ENCODE measurements around the gene HUNK.
A peak's percentile ranks its signal among the peaks of the same experiment; 100 is the strongest.
"Not testable (repeated sequence)": the region's sequence is repeated elsewhere in the genome, so short reads cannot be mapped to it uniquely, and the experiment has no call there.

Gene HUNK

DNA sequence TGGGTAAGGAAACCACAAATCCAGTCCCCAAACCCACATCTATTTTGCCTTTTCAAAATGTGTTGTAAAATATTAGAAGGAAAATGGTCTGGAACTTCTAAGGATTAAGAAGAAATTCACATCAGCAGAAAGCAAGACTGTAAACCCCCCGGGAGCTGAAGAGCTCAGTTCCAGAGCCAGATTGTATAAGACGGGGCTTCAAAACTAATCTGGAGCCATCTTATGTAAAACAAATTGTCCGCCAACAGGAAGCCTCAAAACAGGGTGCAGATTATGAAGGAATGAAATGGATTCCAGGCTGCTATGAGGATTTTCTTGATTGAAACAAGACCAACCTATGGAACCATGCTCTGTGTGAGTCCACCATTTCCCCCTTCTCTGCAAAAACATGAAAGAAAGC, 25.1 kb upstream of the HUNK start:
- Histone ChIP-seq H3K4me2 (no peak overlapping the region), H4K20me1 (no peaks in the 10 kb centered on the region), H3K27ac (no peak overlapping the region)

DNA sequence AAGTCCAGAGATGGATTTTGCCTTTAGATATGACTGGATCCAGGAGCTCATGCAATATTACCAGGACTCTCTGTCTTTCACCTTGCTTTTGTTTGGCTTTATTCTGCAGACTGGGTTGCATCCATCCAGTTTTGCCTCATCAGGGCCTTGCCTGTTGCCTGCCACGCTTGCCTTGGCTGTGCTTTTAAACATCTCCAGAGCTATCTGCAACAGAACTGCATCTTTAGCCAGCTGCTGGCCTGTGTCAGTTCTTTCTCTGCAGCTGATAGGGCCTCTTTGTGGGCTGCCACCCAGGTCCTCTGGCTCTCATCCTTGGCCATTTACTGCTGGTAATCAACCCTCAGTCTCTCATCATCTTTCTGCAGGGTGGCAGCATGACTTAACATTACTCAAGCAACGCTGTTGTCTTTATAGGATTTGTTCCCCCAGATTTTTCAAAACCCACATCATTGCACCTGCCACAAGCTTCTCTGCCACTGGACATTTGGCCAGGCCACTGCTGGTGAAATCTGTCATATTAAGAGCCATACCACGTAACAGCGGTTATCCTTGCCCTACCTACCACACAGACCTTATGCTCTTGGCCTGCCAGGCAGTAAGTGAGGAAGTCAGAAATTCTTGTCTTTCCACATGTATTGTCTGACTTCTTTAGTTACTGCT, 24.4 kb upstream of the HUNK start:
- Histone ChIP-seq H3K27ac (no peak overlapping the region), H3K36me3 (no peaks in the 10 kb centered on the region), H3K4me2 (no peak overlapping the region), H4K20me1 (no peaks in the 10 kb centered on the region), H3K4me1 (no peaks in the 10 kb centered on the region), H3K9ac (no peak overlapping the region), H3K27me3 (no peaks in the 10 kb centered on the region), H3K9me3 (peaks cover 4% of the 10 kb centered on the region; the same call in 1 of the 2 replicates), H3K4me3 (no peak overlapping the region)
- TF ChIP-seq Cebpa-rat (IDR thresholded peaks at IDR 0.05): no peak

More for the DNA sequence above, 25.1 kb upstream of the HUNK start:
- Histone ChIP-seq H3K9ac (no peak overlapping the region), H3K27me3 (no peaks in the 10 kb centered on the region), H3K4me1 (no peaks in the 10 kb centered on the region), H3K36me3 (no peaks in the 10 kb centered on the region), H3K9me3 (peaks cover 4% of the 10 kb centered on the region; the same call in 1 of the 2 replicates), H3K4me3 (no peak overlapping the region)
- TF ChIP-seq Cebpa-rat (IDR thresholded peaks at IDR 0.05): no peak

DNA sequence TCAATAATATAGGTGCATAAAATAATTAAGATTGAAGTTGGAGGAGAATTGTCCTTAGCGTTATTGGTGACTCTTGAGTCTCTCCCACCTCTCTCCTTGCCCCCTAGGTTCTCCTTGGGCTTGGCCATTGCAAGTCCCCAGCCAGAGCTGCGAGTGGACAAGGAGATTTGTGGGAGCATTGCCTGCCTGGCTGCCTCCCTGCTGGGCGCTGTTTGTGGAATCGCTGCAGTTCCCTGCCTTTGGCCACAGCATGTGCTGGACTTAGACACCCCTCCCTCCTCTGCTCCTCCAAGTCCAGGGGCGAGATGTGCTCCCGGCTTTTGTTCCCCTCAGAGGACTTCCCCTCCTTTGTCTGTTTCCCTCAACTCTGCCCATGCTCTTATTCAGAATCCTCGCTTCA, 21.9 kb upstream of the HUNK start:
- Histone ChIP-seq H3K36me3 (no peaks in the 10 kb centered on the region), H3K4me1 (no peaks in the 10 kb centered on the region), H3K9me3 (peaks cover 4% of the 10 kb centered on the region; the same call in 1 of the 2 replicates), H3K9ac (no peak overlapping the region), H4K20me1 (no peaks in the 10 kb centered on the region), H3K4me2 (no peak overlapping the region), H3K27ac (no peak overlapping the region), H3K4me3 (no peak overlapping the region), H3K27me3 (no peaks in the 10 kb centered on the region)
- TF ChIP-seq Cebpa-rat (IDR thresholded peaks at IDR 0.05): no peak

DNA sequence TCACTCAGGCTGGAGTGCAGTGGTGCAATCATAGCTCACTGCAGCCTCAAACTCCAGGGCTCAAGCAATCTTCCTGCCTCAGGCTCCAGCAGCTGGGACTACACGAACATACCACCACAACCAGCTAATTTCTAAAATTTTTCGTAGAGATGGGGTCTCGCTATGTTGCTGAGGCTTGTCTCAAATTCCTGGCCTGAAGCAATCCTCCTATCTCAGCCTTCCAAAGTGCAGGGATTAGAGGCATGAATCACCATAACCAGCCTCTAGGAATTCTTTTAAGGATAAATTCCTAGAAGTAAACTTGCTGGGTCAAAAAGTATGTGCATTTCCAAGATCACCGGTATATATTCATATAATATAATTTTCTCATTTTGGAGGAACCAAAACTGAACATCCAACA, 17.6 kb upstream of the HUNK start:
- H4K20me1 ChIP-seq: no peaks in the 10 kb centered on the region
- no peak for TF ChIP-seq Cebpa-rat (IDR thresholded peaks at IDR 0.05)
- H3K9me3 ChIP-seq: peaks cover 4% of the 10 kb centered on the region; the same call in 1 of the 2 replicates

DNA sequence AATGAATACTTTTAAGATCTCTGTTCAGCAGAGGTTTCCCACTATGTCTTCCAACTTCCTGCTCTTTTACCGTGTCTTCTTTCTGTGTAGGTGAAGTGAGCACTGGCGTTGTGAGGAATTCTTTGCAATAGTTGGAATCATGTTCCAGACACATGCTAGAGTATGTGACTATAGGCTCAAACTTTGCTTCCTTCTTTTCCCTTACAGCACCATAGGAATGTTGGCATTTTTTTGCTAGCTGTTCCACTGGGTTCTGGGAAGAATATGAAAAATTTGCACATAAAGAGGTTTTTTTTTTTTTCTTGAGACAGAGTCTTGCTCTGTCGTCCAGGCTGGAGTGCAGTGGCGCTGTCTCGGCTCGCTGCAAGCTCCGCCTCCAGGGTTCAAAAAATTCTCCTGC, 15.7 kb upstream of the HUNK start:
- Histone ChIP-seq H3K4me2 (no peak overlapping the region), H3K27ac (no peak overlapping the region), H3K36me3 (no peaks in the 10 kb centered on the region), H3K4me1 (peaks cover 12% of the 10 kb centered on the region), H3K27me3 (no peaks in the 10 kb centered on the region), H3K9ac (no peak overlapping the region), H4K20me1 (no peaks in the 10 kb centered on the region), H3K9me3 (peaks cover 3% of the 10 kb centered on the region; the same call in 1 of the 2 replicates), H3K4me3 (no peak overlapping the region)
- no peak for TF ChIP-seq Cebpa-rat (IDR thresholded peaks at IDR 0.05)

More for the DNA sequence above, 17.6 kb upstream of the HUNK start:
- Histone ChIP-seq H3K9ac (no peak overlapping the region), H3K4me1 (no peaks in the 10 kb centered on the region), H3K27ac (no peak overlapping the region), H3K27me3 (no peaks in the 10 kb centered on the region), H3K4me2 (no peak overlapping the region), H3K36me3 (no peaks in the 10 kb centered on the region), H3K4me3 (no peak overlapping the region)

DNA sequence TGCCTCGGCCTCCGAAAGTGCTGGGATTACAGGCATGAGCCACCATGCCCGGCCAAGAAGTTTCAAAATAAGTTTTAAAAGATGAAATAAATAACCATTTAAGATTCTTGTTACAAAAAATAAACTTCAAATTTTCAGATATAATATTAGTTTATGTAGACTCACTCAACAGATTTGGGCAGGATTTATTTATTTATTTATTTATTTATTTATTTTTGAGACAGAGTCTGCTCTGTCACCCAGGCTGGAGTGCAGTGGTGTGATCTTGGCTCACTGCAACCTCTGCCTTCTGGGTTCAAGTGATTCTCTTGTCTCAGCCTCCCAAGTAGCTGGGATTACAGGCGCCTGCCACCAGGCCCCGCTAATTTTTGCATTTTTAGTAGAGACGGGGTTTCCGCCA, 15.2 kb upstream of the HUNK start:
- H3K27me3 ChIP-seq, H3K4me3 ChIP-seq, H3K4me2 ChIP-seq, H3K9ac ChIP-seq, H3K27ac ChIP-seq, H3K9me3 ChIP-seq, H3K36me3 ChIP-seq, H4K20me1 ChIP-seq: not testable (repeated sequence)
- peaks cover 14% of the 10 kb centered on the region for H3K4me1 ChIP-seq

DNA sequence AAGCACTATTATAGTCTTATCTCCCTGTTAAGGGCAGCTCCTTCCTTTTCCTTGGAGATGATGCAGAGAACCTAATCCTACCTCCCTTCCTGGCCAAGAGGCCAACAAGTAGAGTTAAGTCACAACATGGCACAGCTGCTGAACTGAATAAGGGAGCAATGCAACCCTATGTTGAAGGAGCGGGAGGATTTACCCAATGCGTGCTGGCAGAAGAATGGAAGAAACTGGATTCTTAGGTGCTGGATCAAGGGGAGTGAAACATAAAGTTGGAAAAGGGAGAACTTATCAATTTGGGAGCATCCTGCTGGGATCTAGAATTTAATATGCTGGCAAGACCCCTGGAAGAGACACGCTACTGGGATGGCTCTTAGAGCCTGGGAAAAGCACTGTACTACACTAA, 12.0 kb upstream of the HUNK start:
- Histone ChIP-seq H3K4me1 (peaks cover 14% of the 10 kb centered on the region), H3K9ac (no peak overlapping the region), H3K27ac (no peak overlapping the region), H3K36me3 (no peaks in the 10 kb centered on the region), H3K4me2 (peak overlapping the region; percentile 62; the same call in 1 of the 2 replicates), H3K9me3 (no peaks in the 10 kb centered on the region), H3K4me3 (no peak overlapping the region), H4K20me1 (no peaks in the 10 kb centered on the region), H3K27me3 (no peaks in the 10 kb centered on the region)
- TF ChIP-seq Cebpa-rat (IDR thresholded peaks at IDR 0.05): no peak

DNA sequence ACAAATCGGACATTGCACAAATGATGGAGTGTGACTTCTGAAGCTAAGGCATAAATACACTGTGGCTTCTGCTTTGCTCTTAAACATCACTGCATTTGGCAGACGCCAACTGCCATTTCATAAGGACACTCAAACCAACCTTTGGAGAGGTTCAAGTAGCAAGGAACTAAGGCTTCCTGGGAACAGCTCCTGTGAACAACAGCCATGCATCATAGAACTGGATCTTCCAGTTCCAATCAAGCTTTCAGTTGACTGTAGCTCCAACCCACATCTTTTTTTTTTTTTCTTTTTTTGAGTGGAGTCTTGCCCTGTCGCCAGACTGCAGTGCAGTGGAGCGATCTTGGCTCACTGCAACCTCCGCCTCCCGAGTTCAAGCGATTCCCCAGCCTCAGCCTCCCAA, 10.7 kb upstream of the HUNK start:
- Histone ChIP-seq H3K9me3 (no peaks in the 10 kb centered on the region), H3K4me3 (no peak overlapping the region), H3K27ac (no peak overlapping the region), H4K20me1 (no peaks in the 10 kb centered on the region), H3K9ac (no peak overlapping the region), H3K27me3 (no peaks in the 10 kb centered on the region), H3K4me1 (peaks cover 14% of the 10 kb centered on the region), H3K4me2 (peak overlapping the region; percentile 62), H3K36me3 (no peaks in the 10 kb centered on the region)
- no peak for TF ChIP-seq Cebpa-rat (IDR thresholded peaks at IDR 0.05)

DNA sequence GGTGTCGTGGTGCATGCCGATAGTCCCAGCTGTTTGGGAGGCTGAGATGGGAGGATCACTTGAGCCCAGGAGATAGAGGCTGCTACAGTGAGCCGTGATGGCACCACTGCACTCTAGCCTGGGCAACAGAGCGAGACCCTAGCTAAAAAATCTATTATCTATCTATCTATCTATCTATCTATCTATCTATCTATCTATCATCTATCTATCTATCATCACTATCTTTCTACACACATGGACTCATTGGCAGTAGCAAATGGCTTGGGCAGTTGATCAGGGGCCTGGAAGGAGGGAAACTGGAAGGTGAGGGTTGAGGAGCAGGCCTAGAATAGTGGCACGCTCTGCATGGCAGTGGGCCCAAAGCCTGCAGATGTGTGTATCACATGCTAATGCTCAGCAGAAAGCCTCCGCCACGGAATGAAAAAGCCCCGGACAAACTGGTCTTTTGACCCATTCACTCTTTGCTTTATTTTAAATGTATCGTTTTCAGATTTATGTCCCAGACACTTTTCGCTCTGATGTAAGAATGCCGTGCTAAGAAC, 7.3 kb upstream of the HUNK start:
- TF ChIP-seq Cebpa-rat (IDR thresholded peaks at IDR 0.05): no peak
- Histone ChIP-seq H3K4me3 (no peak overlapping the region), H3K9ac (no peak overlapping the region), H3K4me1 (peaks cover 14% of the 10 kb centered on the region), H4K20me1 (no peaks in the 10 kb centered on the region), H3K36me3 (no peaks in the 10 kb centered on the region), H3K4me2 (no peak overlapping the region), H3K9me3 (no peaks in the 10 kb centered on the region), H3K27ac (no peak overlapping the region), H3K27me3 (no peaks in the 10 kb centered on the region)

DNA sequence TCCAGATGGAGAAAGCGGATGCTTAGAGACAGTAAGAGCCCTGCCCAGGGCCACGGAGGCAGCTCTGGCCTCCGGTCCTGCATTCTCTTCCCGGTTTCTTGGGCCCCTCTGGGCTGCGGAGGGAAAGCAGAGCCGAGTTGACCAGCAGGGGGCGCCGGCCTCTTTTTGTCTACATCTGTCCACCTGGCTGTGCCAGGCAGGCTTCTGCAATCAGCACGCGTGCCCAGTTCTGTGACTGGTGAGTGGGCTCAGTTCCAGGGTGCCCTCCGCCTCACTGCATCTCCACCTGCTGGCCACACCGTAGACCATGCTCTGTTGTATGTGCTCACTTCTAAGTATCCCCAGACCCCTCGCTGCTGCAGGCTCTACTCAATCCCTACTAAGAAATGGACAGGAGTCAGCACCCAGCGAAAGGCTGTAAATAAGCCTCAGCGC, 6.7 kb upstream of the HUNK start:
- H3K27me3 ChIP-seq: no peaks in the 10 kb centered on the region
- H3K36me3 ChIP-seq: no peaks in the 10 kb centered on the region
- no peak overlapping the region for H3K27ac ChIP-seq
- no peak overlapping the region for H3K4me3 ChIP-seq
- no peaks in the 10 kb centered on the region for H3K9me3 ChIP-seq
- no peak overlapping the region for H3K4me2 ChIP-seq
- H4K20me1 ChIP-seq: no peaks in the 10 kb centered on the region
- TF ChIP-seq Cebpa-rat (IDR thresholded peaks at IDR 0.05): no peak
- H3K4me1 ChIP-seq: peaks cover 12% of the 10 kb centered on the region
- H3K9ac ChIP-seq: no peak overlapping the region
